Mammary epithelial cell (primary cell): ENCODE results near the gene HOOK1.

Experiments
- CTCF ChIP-seq, 2 donors: IDR thresholded peaks in 1 of 2; conservative IDR thresholded peaks in 1 of 2; 2 replicates each; pipeline ENCODE4 v1.5.1; 2011 to 2012; ENCODE audit warnings: inconsistent platforms in 2 of 2, low read length in 2 of 2, mild to moderate bottlenecking in 2 of 2, control low read depth in 1 of 2, low read depth in 1 of 2; ENCODE audit not compliant: insufficient read depth in 1 of 2; ENCODE audit errors: extremely low read depth in 1 of 2
- EZH2 ChIP-seq: IDR thresholded peaks from 2 replicates; pipeline ENCODE4 v1.6.1; 2012; ENCODE audit warnings: low read length, inconsistent platforms, borderline replicate concordance

DNA sequence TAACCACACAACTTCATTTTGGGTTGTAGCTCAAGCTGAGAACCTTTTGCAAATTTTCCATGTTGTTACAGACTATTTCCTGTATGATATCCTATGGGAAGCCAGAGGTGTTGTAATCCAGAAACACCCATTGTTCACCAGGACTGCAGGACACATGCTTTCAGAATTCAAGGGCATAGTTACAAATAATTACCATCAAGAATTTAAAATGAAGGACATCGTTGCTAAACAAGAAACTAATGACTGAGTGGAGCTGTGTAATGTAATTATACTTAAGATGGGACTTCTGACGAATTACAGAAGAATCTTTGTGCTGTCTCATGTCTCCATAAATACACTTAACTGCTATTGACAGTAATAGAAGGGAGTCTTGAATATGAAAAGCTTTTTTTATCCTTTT is 47.6 kb upstream of the HOOK1 start:
- TF ChIP-seq CTCF (conservative IDR thresholded peaks at IDR 0.05 in 1 of 2, IDR thresholded peaks at IDR 0.05 in 1 of 2; ENCODE audit: extremely low read depth in 1 of 2, insufficient read depth in 1 of 2, low read depth in 1 of 2, low read length in 2 of 2): no peak
- no peak for TF ChIP-seq EZH2
